ENCODE measurements around the gene STX18.
"Not testable (repeated sequence)": the region's sequence is repeated elsewhere in the genome, so short reads cannot be mapped to it uniquely, and the experiment has no call there.

Gene STX18

DNA sequence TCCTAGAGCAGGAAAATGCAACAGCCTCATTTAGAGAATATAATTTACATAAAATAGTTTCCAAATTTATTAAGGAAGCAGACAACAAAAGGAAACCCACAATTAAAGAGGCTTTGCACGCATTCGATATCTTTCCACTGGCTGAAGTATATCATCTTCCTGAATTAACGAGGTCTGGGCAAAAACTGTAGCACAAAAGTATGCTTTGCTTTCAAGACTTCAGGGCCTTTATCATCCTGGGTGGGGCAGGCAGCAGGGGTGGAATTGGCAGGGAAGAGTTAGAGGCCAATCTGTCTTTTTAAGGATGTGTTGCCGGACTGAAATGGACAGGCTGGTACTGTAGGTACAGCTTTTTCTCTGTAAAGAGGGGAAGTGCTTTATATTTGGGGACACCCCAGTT is 17.0 kb upstream of the STX18 start:
- no peak overlapping the region for H3K27ac ChIP-seq (ENCODE audit: low read depth, low read length)
- no peak overlapping the region for H3K4me2 ChIP-seq (ENCODE audit: low read length)

DNA sequence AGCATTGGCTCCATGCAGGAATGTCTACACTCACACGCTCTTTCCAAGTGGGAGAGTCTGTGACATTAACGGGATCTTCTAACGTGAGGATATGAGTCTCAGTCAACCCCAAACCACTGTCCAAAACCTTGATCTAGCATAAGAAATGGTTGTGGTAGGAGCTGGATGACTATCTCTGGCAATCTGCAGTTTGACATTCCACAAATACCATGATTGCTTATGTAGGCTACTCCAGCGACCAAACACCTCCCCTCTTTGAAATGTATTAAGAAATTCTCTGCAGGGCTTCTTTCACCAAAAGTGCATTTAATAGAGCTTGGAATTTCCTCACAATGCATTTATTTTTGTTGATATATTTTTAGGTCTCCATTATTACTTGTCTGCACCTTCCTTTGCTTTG is 14.1 kb upstream of the STX18 start:
- Histone ChIP-seq H2AFZ (ENCODE audit: insufficient read depth, low read length, poor library complexity) (no peak overlapping the region), H3K27me3 (ENCODE audit: insufficient read depth, low read length) (no peaks in the 10 kb centered on the region), H4K8ac (ENCODE audit: low read depth, low read length) (no peak overlapping the region), H3K79me2 (ENCODE audit: control insufficient read depth, insufficient read depth, low read length, poor library complexity) (no peaks in the 10 kb centered on the region), H3K18ac (ENCODE audit: low read length) (no peak overlapping the region), H3K79me1 (ENCODE audit: low read length) (peaks cover 3% of the 10 kb centered on the region), H3K9ac (ENCODE audit: low read length) (no peak overlapping the region), H2BK5ac (ENCODE audit: low read depth, low read length, poor library complexity) (no peak overlapping the region), H4K91ac (ENCODE audit: low read depth, low read length) (no peak overlapping the region), H3K4me2 (ENCODE audit: low read length) (peak overlapping the region; percentile 4), H3K9me3 (ENCODE audit: insufficient read depth, low read depth, low read length) (peaks cover 5% of the 10 kb centered on the region), H2BK12ac (ENCODE audit: low read length) (peak overlapping the region; percentile 43), H3K27ac (ENCODE audit: low read depth, low read length) (no peak overlapping the region), H3K14ac (ENCODE audit: low read length) (no peak overlapping the region), H4K12ac (ENCODE audit: low read depth, low read length) (no peak overlapping the region), H3K4me3 (ENCODE audit: low read depth, low read length) (no peak overlapping the region), H2BK120ac (ENCODE audit: insufficient read depth, low read length, poor library complexity) (no peak overlapping the region), H2AK5ac (ENCODE audit: low read length) (no peak overlapping the region), H3K36me3 (ENCODE audit: control insufficient read depth in 1 of 2, insufficient read depth in 2 of 2, low read length in 2 of 2) (peaks cover 5% of the 10 kb centered on the region in 2 experiments), H3K4ac (ENCODE audit: low read depth, low read length) (no peak overlapping the region), H3K23ac (ENCODE audit: low read length) (no peak overlapping the region), H3K4me1 (ENCODE audit: control insufficient read depth in 1 of 2, insufficient read depth in 2 of 2, low read length in 2 of 2) (peaks cover 4 to 10% of the 10 kb centered on the region in 2 experiments)
- peak; percentile 25 to 70 for DNase-seq
- WGBS (ENCODE audit: extremely low coverage, insufficient coverage, insufficient read length), result no CpG with 5 or more reads among the region's 4 CpGs

More for the DNA sequence above, 17.0 kb upstream of the STX18 start:
- no peak overlapping the region for H3K23ac ChIP-seq (ENCODE audit: low read length)
- H3K9ac ChIP-seq (ENCODE audit: low read length), result no peak overlapping the region
- no peak overlapping the region for H3K4ac ChIP-seq (ENCODE audit: low read depth, low read length)
- no peak overlapping the region for H2AFZ ChIP-seq (ENCODE audit: insufficient read depth, low read length, poor library complexity)
- DNase-seq, result no peak
- no peaks in the 10 kb centered on the region for H3K36me3 ChIP-seq (ENCODE audit: control insufficient read depth in 1 of 2, insufficient read depth in 2 of 2, low read length in 2 of 2)
- no peak overlapping the region for H2BK5ac ChIP-seq (ENCODE audit: low read depth, low read length, poor library complexity)
- H3K27me3 ChIP-seq (ENCODE audit: insufficient read depth, low read length), result no peaks in the 10 kb centered on the region
- H3K14ac ChIP-seq (ENCODE audit: low read length), result no peak overlapping the region
- peaks cover 3% of the 10 kb centered on the region for H3K79me1 ChIP-seq (ENCODE audit: low read length)
- H2AK5ac ChIP-seq (ENCODE audit: low read length), result no peak overlapping the region
- H3K79me2 ChIP-seq (ENCODE audit: control insufficient read depth, insufficient read depth, low read length, poor library complexity), result no peaks in the 10 kb centered on the region
- no peak overlapping the region for H4K91ac ChIP-seq (ENCODE audit: low read depth, low read length)
- H3K4me1 ChIP-seq (ENCODE audit: control insufficient read depth in 1 of 2, insufficient read depth in 2 of 2, low read length in 2 of 2), result peaks cover 4 to 10% of the 10 kb centered on the region in 2 experiments
- no peak overlapping the region for H2BK12ac ChIP-seq (ENCODE audit: low read length)
- WGBS (ENCODE audit: extremely low coverage, insufficient coverage, insufficient read length), result no CpG with 5 or more reads among the region's 4 CpGs
- no peak overlapping the region for H4K12ac ChIP-seq (ENCODE audit: low read depth, low read length)
- H3K4me3 ChIP-seq (ENCODE audit: low read depth, low read length), result no peak overlapping the region
- H2BK120ac ChIP-seq (ENCODE audit: insufficient read depth, low read length, poor library complexity), result no peak overlapping the region
- H3K9me3 ChIP-seq (ENCODE audit: insufficient read depth, low read depth, low read length), result peaks cover 2% of the 10 kb centered on the region
- no peak overlapping the region for H4K8ac ChIP-seq (ENCODE audit: low read depth, low read length)
- H3K18ac ChIP-seq (ENCODE audit: low read length), result no peak overlapping the region

DNA sequence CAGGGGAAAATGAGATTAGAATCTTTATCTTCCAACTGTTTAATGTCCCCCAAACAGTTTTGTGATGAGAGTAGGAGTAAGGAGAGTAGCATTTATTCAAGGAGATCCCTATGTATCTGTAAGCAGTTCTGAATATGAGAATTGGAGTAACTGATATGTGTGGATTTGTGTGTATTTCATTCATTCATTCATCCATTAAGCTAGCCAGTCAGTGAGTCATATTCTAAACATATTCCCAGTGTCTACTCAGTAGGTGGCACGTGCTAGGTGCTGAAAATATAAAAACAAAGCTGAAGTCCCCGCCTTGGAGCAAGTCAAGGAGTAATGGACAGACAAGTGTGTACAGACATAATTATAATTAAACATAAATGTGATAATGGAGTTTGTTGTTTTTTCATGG is 12.4 kb upstream of the STX18 start:
- Histone ChIP-seq H2AK5ac (ENCODE audit: low read length) (no peak overlapping the region), H3K36me3 (ENCODE audit: control insufficient read depth in 1 of 2, insufficient read depth in 2 of 2, low read length in 2 of 2) (peaks cover 5% of the 10 kb centered on the region in 2 experiments), H2AFZ (ENCODE audit: insufficient read depth, low read length, poor library complexity) (no peak overlapping the region), H3K79me2 (ENCODE audit: control insufficient read depth, insufficient read depth, low read length, poor library complexity) (no peaks in the 10 kb centered on the region), H3K27ac (ENCODE audit: low read depth, low read length) (no peak overlapping the region), H3K27me3 (ENCODE audit: insufficient read depth, low read length) (no peaks in the 10 kb centered on the region), H3K4ac (ENCODE audit: low read depth, low read length) (no peak overlapping the region), H3K23ac (ENCODE audit: low read length) (no peak overlapping the region), H2BK120ac (ENCODE audit: insufficient read depth, low read length, poor library complexity) (no peak overlapping the region), H2BK5ac (ENCODE audit: low read depth, low read length, poor library complexity) (no peak overlapping the region), H3K4me2 (ENCODE audit: low read length) (no peak overlapping the region), H3K4me3 (ENCODE audit: low read depth, low read length) (no peak overlapping the region), H3K9ac (ENCODE audit: low read length) (no peak overlapping the region), H3K9me3 (ENCODE audit: insufficient read depth, low read depth, low read length) (peaks cover 5% of the 10 kb centered on the region), H2BK12ac (ENCODE audit: low read length) (no peak overlapping the region), H3K4me1 (ENCODE audit: control insufficient read depth in 1 of 2, insufficient read depth in 2 of 2, low read length in 2 of 2) (peaks cover 4 to 12% of the 10 kb centered on the region in 2 experiments), H4K91ac (ENCODE audit: low read depth, low read length) (no peak overlapping the region), H3K79me1 (ENCODE audit: low read length) (peaks cover 3% of the 10 kb centered on the region), H4K8ac (ENCODE audit: low read depth, low read length) (no peak overlapping the region), H4K12ac (ENCODE audit: low read depth, low read length) (no peak overlapping the region), H3K14ac (ENCODE audit: low read length) (no peak overlapping the region), H3K18ac (ENCODE audit: low read length) (no peak overlapping the region)
- WGBS (ENCODE audit: extremely low coverage, insufficient coverage, insufficient read length), result no CpG with 5 or more reads among the region's 2 CpGs
- DNase-seq, result no peak

DNA sequence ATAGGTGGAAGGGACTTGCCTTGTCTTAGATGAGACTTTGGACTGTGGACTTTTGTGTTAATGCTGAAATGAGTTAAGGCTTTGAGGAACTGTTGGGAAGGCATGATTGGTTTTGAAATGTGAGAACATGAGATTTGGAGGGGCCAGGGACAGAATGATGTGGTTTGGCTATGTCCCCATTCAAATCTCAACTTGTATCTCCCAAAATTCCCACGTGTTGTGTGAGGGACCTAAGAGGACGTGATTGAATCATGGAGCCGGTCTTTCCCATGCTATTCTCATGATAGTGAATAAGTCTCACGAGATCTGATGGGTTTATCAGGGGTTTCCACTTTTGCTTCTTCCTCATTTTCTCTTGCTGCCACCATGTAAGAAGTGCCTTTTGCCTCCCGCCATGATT is 10.2 kb upstream of the STX18 start:
- H2BK12ac ChIP-seq (ENCODE audit: low read length); H4K8ac ChIP-seq (ENCODE audit: low read depth, low read length); H3K23ac ChIP-seq (ENCODE audit: low read length); H2AK5ac ChIP-seq (ENCODE audit: low read length); H3K9ac ChIP-seq (ENCODE audit: low read length); H3K4ac ChIP-seq (ENCODE audit: low read depth, low read length); H3K79me2 ChIP-seq (ENCODE audit: control insufficient read depth, insufficient read depth, low read length, poor library complexity); H3K9me3 ChIP-seq (ENCODE audit: insufficient read depth, low read depth, low read length); H2BK120ac ChIP-seq (ENCODE audit: insufficient read depth, low read length, poor library complexity); H3K27ac ChIP-seq (ENCODE audit: low read depth, low read length); H2BK5ac ChIP-seq (ENCODE audit: low read depth, low read length, poor library complexity); H3K14ac ChIP-seq (ENCODE audit: low read length); H4K91ac ChIP-seq (ENCODE audit: low read depth, low read length); DNase-seq; H3K4me3 ChIP-seq (ENCODE audit: low read depth, low read length); H3K4me2 ChIP-seq (ENCODE audit: low read length); H2AFZ ChIP-seq (ENCODE audit: insufficient read depth, low read length, poor library complexity); H3K27me3 ChIP-seq (ENCODE audit: insufficient read depth, low read length); H4K12ac ChIP-seq (ENCODE audit: low read depth, low read length); H3K79me1 ChIP-seq (ENCODE audit: low read length); H3K36me3 ChIP-seq (ENCODE audit: control insufficient read depth in 1 of 2, insufficient read depth in 2 of 2, low read length in 2 of 2); H3K18ac ChIP-seq (ENCODE audit: low read length): not testable (repeated sequence)
- H3K4me1 ChIP-seq (ENCODE audit: control insufficient read depth in 1 of 2, insufficient read depth in 2 of 2, low read length in 2 of 2), result peaks cover 4 to 12% of the 10 kb centered on the region in 2 experiments
- WGBS (ENCODE audit: extremely low coverage, insufficient coverage, insufficient read length), result no CpG with 5 or more reads among the region's 5 CpGs

All from trophoblast cell (in vitro differentiated cells and primary cell).